GM21390 (cell line): ENCODE measurements around the gene IGFBP2.

ENCODE experiments used
- ATAC-seq: cut with Tn5 transposase; IDR thresholded peaks from one replicate; pipeline ENCODE4 v1.9.1; 2021; ENCODE audit not compliant: unreplicated experiment

The IGFBP2 gene

DNA sequence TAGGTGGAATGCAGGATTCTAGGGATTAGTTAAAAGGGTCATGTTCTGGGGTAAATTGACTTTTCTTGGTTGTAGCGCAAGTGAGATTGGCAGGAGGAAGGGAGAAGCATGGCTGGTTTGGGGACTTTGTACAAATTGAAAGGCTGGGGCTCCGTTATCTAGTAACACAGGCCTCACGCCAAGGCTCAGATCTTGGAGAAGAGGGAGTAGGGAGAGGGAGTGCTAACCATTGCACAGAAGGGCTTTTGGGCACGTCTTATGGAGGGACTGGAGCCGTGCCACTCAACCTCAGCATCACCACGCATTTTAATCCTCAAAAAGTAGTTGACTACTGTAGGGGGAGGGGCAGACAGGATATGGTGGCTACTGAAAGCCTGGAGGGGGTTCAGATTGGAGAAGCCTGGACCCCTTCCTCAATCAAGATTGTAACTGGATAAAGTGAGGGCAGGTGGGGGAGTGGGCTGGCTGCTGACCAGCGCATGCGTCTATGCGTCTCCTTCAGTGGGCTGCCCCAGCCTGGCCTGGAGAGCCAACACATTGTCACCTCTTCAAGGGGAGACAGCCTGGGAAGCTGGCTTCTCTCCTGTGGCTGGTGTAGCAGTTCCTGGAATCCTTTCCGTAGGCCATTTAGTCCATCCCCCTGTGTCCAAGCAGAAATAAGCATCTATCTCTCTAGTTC, 47.9 kb downstream of the IGFBP2 start:
- no peak for ATAC-seq

DNA sequence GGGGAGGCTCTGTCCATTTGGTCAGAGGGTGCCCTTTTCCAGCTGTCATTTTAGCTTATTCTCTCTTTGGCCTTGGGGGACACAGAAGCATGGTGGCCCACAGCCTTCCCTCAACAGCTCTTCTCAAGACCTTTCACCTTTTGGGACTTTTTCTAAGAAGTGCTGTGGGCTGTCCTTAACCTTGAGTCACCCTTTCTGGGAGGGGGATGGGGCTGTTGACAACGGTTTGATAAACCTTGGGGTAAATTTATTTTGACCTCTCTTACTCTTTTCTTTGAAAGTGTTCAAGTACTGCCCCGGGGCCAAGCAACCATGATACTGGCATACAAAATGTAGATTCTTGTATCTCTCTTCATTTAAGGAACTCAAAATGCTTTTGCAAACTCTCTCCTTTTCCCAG, 48.5 kb downstream of the IGFBP2 start:
- ATAC-seq: no peak

DNA sequence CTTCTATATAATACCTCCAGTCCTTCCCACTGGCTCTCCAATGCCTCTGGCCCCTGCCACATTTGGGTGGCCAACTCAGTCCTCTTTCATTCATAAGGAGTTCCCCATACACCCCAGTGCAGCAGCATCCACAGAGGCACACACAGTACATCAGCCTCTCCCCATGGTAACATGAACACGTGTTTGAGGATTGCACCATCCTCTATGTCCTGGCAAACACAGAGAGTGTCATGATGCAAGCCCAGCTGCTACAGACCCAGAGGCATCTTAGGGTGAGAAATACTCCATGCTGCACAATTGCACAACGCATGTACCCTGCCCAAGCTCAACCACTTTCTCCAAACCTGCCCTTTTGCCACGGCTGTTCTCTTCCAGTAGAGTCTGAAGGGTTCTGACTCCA, 50.6 kb downstream of the IGFBP2 start:
- no peak for ATAC-seq

DNA sequence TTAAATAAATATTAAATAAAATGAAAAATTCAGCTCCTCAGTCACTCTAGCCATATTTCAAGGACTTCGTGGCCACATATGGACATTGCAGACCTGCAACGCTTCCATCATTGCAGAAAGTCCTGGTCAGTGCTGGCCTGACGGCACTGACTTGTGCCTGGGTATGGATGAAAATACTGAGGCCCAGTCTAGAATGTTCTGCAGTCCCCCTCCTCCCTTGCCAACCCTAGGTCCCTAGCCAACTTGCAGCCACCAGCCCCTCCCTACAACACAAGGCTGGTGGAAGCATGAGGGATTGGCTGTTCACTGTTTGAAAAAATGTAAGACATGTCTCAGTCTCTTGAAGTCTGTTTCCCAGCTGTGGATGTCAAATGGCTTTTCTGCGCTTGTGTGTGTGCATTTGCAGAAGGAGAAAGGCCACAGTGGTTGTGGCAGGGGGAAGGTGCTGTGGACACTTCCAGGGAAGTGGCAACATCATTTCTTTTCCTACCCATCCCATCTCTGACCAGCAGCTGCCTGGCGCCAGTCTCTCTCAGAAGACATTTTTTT, 52.2 kb downstream of the IGFBP2 start:
- no peak for ATAC-seq

DNA sequence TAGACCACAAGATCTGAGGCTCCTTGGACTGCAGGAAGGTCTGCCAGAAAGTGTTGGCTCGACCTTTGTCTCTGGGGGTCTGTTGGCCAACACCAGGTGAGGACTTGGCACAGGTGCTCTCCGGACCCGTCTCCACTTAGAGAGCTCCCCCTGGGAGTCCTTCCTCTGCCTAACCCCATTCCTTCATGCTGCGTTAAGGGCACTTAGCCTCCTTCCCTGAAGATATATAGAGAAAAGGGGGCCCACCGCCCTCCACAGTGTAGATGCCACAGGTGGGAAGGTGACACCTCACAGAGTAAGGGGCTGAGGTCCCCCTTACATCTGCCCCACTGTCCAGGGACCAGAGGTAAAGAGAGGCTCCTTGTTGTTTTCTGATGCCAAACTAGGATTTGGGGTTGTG, 53.9 kb downstream of the IGFBP2 start:
- no peak for ATAC-seq

DNA sequence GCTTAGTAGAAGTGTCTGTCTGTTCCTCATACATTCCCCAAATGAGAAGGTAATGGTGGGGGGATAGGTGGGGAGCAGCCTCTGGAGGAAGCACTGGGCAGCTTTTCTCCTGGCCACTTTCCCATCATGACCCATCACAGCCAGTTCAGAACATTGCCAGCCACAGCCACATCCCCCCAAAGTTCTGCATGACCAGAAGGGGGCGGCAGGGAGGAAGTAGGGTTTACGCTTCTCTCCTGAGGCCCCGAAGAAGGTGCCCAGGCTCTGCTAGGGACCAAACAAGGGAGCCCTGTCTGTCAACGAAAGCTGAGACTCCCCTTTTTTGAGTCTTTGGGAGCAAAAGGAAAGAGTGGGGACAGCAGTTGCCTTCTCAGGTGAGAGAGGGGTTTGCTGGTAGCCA, 54.4 kb downstream of the IGFBP2 start:
- ATAC-seq: no peak

- no peak for ATAC-seq
Observed at GRCh38 chr2:216688731-216689340, 55.6 kb downstream of the IGFBP2 start.

DNA sequence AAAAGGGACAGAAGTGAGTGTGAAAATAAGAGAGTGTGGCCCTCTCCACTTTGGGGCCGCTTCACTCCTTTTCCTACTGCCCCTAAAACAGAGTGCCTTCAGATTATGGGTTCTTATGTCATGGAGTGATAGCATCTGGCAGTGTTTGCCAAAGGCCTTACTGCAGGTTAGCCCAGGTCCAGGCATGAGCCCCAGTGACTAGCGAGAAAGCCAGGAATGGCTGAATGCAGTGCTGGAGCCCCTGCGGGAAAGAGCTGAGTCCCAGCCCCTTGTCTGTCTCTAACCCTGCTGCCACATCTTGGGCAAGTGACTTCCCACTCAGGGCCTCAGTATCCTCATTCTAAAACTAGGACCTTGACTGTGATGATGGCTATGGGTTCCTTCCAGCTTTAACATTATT, 56.2 kb downstream of the IGFBP2 start:
- ATAC-seq: no peak

GRCh38 chr2:216690456-216690852, 57.2 kb downstream of the IGFBP2 start:
- no peak for ATAC-seq

DNA sequence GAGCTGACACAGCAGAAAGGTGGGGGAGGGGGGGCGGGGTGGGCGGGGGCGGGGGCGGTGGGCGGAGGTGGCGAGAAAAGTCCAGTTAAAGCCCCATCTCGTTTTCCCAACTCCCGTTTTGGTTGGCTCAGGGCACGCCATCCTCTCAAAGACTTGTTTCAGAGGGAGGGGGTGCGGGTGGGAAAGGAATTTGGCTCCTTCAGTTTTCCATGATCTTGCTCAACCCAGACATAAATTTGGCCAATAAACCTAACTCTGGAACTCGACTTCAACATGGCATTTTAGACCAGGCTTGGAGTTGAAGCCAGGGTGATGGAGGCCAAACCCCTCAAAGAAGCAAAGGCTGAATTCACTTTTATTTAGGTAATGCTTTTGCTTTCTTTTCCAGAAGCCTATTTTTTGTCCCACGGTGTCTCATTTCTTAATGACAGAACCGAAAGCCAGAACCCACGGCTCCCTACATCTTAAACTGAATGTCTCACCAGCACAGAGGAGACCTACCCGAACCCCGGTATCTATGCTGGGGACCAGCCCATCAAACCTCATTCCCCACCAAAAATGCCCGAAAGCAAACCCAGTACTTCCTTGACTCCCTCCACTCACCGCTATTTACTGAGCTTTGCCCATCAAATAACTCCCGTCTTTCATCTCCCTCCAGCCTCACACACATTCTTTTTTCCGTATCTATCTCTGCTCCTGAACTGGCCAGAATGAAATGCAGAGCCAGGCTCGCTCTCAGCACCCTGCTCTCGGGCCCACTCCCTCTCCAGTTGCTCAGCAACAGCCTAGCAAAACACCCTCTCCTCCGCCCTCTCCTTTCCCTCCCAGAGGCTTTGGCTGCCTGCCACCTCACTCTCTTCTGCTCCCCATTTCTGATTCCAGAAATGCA, 57.9 kb downstream of the IGFBP2 start:
- ATAC-seq: no peak

- no peak for ATAC-seq
Observed at GRCh38 chr2:216692636-216693413, 59.6 kb downstream of the IGFBP2 start.

- no peak for ATAC-seq
Observed at GRCh38 chr2:216693414-216694080, 60.3 kb downstream of the IGFBP2 start.

DNA sequence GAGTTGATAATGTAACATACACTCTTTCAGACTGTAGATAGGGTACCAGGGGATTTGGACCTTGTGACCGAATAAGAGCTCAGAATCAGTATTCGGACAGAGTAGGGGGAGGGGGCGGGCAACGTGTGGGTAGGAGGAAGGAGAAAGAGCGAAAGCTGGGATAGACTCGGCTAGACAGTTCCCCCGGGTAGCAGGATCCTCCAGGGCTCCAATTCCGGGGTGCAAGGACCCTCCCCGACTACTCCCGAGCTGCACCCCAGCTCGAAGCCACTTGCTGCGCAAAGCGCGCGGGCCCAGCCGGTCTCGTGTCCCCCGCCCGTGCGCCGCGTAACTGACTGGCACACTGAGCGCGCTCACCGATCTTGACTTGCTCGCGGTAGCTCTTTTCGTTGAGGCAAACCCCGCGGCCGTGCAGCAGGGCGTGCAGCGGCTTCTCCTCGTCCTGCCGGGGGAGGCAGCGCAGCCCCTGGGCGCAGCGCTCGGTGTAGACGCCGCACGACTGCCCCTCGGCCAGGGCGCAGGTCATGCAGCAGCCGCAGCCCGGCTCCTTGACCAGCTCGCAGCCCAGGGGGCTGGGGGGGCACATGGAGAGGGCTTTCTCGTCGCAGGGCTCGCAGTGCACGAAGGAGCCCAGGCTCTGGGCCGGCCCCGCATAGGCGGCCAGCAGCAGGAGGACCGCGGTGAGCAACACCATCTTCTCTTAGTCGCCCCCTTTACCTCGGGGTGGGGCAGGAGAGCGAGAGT, 61.0 kb downstream of the IGFBP2 start:
- no peak for ATAC-seq

DNA sequence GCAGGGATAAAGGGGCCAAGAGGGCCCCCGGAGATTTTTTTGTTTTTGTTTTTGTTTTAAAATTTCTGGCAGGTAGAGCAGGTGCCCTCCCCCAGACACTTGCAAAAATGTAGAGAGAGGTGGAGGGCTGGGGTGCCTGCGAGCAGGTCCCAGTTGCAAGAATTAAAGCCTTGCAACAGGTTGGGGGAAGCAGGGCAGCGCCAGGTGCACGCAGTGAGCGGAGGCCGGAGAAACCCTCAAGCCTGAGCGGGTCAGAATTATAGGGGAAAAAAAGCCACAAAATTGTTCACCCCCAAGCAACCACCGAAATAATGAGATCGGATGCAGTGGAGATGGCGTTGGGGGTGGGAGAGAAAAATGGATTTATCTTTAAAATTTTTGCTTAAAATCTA, 61.6 kb downstream of the IGFBP2 start:
- no peak for ATAC-seq

DNA sequence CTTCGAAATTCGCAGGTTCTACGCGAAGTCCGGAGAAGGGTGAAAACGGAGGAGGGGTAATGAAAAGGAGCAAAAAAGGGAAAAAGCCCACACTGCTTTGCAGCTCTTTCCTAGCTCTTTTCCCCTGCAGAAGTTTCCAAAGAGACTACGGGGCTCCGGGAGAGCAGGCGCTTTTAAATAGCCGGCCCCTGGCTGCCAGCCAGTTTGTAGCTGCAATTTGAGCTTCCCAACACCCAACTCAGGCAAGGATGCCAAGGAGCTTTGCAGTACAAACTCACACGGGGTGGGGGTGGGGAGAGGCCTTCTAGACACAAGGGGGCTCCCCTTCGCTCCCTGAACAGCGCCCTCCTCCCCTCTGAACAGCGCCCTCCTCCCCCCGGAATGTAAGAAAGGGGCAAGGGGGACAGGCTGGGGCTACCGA, 62.2 kb downstream of the IGFBP2 start, which contains the start of gene IGFBP5:
Gene IGFBP5, minus strand, starts transcription at position 149 of the 421 bp plus-strand sequence. CDS start 774 bp downstream, outside the sequence.
- ATAC-seq: no peak

GRCh38 chr2:216696321-216696720, 63.1 kb downstream of the IGFBP2 start:
- no peak for ATAC-seq

GRCh38 chr2:216696751-216697560, 63.7 kb downstream of the IGFBP2 start:
- no peak for ATAC-seq

DNA sequence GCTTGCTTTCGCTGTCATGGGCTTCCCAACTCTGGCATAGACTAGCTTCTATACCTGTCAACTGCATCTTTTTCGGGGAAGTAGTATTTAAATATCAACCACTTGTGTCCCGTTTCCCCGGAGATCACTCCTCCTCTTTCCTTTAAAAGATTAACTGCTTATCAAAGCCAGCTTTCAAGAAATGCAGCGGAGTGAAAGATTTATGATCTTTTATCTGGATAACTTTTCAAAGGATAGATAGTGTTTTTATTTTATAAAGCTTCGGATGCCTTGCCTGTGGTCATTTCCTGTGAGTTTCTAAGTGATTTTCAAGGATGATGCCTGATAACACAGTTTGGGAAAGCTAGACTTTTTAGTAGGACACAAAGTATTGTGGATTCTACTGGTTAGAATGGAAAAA, 65.1 kb downstream of the IGFBP2 start:
- ATAC-seq: no peak

- no peak for ATAC-seq
Observed at GRCh38 chr2:216698895-216699294, 65.7 kb downstream of the IGFBP2 start.
